GM18502 (cell line): Measurements from ENCODE around the gene SH2D1B.
"Not testable (repeated sequence)": the region's sequence is repeated elsewhere in the genome, so short reads cannot be mapped to it uniquely, and the experiment has no call there.

Source experiments
- ATAC-seq: cut with Tn5 transposase; IDR thresholded peaks from one replicate; pipeline ENCODE4 v1.9.1; 2021; ENCODE audit warnings: mild to moderate bottlenecking; ENCODE audit not compliant: unreplicated experiment, poor library complexity

SH2D1B gene, protein sequence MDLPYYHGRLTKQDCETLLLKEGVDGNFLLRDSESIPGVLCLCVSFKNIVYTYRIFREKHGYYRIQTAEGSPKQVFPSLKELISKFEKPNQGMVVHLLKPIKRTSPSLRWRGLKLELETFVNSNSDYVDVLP

DNA sequence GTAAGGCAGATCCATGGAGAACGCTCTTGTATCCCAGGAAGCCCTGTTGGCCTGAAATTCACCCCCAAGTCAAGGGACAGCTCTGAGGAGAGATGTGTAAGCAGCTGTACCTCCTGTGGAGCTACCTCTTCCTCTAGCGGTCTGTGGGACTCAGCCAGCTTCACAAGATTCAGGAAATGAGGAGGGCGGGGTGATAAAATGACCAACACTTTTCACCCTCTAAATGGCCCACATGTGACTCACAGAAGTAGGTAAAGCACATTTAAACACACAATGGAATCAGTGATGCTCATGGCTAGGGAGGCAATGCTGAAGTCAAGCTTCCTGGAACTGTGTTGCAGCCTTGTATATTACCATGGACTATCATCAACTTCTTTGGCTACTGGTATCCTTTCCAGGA lies at the start of gene SH2D1B:
TSS of gene SH2D1B (minus strand) at position 135 of the 400 bp plus-strand sequence. CDS start at position 15, 120 bp downstream.
- no peak for ATAC-seq

DNA sequence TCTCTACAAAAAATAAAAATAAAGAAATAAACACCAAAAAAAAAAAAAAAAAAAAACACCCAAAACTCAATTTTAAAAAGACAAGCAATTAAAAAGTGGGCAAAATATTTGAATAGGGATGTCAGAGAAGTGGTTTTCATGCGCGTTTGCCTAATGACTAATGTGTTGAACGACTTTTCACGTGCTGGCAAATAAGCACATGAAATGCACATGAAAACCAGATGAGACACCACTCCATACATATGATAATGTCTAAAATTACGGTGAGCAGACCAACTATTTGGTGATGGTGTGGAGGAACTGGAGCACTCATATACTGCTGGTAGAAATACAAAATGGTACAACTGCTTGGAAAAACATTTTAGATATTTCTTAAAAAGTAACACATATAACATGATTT lies 46.3 kb upstream of the SH2D1B start:
- no peak for ATAC-seq

DNA sequence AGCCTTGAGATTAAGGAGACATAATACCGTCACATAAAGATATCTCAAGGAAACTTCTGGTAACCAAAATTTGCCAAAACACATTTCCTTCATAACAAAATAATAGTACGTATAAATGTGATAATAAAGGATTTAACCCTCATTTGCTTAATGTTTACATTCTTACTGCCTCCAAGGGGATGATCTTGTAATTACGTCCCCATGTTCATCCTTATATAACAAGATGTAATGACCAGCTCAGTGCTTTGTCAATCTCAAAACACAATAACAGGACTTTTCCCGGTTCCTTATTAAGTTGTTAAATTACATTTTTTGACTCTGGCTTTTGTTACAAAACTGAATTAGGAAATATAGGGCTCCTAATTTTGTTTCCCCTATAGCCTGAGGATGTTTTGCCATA lies 44.4 kb upstream of the SH2D1B start:
- ATAC-seq: no peak

DNA sequence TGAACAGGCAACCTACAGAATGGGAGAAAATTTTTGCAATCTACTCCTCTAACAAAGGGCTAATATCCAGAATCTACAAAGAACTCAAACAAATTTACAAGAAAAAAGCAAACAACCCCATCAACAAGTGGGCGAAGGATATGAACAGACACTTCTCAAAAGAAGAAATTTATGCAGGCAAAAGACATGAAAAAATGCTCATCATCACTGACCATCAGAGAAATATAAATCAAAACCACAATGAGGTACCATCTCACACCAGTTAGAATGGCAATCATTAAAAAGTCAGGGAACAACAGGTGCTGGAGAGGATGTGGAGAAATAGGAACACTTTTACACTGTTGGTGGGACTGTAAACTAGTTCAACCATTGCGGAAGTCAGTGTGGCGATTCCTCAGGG lies 42.4 kb upstream of the SH2D1B start:
- not testable (repeated sequence) for ATAC-seq

DNA sequence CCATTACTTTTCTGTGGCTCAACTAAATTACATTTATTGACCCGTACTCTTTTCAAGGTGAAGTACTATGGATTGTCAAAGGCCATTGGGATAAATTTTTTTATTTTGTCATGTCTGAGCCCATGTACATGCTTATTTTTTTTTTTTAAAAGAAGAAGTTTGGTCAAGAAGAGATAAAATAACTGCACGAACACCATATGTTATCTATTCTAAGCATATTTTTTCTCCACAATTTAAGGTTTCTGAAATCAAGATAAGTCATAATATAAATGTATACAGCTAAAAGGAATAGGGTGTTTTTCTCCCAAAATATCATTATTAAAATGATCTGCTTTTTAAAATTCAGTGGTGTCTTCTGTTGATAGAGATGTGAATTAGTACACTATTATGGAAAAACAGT lies 35.0 kb upstream of the SH2D1B start:
- no peak for ATAC-seq

DNA sequence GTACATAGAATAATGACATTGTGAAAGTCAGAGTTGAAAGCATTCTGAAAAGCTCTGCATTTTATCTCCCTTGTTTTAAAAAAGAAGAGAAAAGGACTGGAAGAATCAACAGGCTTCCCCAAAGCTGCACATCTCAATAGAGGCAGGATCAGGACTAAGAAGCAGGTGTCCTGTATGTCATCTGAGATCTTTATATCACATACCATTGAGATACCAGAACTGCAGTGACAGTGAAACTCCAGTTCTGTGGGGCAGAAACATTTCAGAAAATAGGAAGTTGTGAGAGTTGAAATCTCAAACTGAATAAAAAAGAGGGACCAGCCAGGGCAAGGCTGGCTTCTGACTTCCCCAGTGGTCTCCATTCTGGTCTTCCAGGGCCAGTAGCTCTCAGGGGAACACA lies 33.0 kb upstream of the SH2D1B start:
- ATAC-seq: no peak

DNA sequence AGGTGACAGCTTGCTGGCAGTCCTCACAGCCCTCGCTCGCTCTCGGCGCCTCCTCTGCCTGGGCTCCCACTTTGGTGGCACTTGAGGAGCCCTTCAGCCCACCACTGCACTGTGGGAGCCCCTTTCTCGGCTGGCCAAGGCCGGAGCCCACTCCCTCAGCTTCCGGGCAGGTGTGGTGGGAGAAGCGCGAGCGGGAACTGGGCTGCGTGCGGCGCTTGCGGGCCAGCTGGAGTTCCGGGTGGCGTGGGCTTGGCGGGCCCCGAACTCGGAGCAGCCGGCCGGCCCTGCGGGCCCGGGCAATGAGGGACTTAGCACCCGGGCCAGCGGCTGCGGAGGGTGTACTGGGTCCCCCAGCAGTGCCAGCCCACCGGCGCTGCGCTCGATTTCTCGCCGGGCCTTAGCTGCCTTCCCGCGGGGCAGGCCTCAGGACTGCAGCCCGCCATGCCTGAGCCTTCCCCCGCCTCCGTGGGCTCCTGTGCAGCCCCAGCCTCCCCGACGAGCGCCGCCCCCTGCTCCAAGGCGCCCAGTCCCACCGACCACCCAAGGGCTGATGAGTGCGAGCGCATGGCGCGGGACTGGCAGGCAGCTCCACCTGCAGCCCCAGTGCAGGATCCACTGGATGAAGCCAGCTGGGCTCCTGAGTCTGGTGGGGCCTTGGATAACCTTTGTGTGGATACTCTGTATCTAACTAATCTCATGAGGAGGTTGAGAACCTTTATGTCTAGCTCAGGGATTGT lies 21.2 kb upstream of the SH2D1B start:
- ATAC-seq: not testable (repeated sequence)

DNA sequence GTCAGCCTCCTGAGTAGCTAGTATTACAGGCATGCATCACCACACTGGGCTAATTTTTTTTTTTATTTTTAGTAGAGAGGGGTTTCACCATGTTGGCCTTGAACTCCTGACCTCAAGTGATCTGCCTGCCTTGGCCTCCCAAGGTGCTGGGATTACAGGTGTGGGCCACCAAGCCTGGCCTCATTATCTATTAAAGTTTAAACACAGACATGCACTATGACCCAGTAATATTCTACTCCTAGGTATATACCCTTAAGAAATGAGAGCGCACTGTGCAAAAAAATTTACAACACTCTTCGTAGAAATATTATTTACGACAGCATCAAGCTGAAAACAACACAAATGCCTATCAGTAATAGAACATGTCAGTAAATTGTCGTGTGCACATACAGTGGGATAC lies 18.6 kb upstream of the SH2D1B start:
- no peak for ATAC-seq

DNA sequence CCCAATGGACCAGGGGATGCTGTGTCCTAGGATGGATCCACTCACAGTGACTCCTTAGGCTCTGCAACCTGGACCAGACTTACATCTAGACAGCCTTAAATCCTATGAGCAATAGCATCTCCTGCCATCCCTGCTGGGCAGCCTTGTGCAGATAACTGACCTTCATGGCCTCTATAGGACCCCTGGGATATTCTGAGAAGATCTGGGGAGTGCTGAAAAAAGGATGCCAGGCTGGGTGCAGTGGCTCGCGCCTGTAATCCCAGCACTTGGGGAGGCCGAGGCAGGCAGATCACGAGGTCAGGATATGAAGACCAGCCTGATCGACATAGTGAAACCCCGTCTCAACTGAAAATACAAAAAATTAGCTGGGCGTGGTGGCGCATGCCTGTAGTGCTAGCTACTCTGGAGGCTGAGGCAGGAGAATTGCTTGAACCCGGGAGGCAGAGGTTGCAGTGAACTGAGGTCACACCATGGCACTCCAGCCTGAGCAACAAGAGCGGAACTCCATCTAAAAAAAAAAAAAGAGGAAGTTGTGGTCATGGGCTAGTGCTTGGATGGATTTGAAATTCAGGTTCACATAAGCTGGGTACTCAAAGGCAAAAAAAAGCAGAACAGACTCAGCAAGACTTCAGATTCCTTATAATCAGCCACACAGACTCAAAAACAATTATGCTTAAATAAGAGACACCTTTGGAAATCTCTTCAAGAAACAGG lies 10.9 kb upstream of the SH2D1B start:
- ATAC-seq: no peak

DNA sequence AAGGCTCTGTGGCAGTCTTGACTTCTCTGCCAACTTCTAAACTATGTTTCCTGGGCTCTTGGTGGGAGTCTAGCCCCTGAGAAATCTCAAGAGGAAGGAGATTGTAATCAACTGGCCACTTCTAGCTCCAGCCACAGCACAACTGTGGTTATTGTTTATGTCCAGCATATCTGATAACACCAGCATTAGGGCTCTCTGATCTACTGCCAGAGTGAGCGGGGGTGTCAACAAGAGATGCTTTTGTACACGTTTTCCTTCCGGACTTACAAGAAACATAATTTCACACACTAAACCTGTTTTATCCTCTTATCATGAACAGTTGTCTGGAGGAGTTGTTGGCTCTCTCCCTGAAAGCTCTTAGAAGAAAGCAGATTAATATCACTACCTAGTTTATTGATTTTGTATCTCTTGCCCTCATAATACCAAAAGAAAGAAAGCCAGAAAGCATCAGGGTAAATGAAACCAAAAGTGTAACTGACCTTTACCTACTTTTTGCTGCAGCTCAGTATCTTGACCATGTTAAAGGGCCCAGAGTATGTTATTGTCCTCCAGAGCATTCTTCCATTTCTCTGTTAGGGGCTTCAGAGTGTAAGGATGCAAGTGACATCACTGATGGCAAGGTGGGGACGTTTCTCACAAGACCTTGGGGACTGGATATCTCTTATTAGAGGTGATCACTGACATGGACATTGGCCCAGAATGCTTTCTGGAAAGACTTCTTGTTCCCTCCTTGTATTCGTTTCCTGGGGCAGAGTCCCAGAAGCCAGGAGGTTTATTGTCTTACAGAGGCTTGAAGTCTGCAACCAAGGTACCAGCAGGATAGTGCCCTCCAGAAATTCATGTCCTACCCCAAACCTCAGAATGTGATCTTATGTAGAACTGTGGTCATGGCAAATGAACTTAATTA lies 9.6 kb upstream of the SH2D1B start:
- ATAC-seq: no peak

DNA sequence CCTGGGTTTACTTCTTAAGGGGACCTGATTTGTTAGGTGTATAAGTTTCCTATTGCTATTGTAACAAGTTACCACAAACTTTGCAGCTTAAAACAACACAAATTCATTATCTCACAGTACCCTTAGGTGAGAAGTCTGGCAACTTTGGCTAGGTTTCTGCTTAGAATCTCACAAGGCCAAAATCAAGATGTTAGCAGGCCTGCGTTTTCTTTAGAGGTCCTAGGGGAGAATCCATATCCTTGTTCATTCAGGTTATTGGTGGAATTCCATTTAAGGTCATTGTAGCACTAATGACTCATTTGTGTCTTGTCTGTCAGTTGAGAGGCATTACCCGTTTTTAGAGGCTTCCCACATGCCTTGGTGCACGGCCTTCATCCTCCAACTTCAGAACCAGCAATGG lies 8.2 kb upstream of the SH2D1B start:
- no peak for ATAC-seq

DNA sequence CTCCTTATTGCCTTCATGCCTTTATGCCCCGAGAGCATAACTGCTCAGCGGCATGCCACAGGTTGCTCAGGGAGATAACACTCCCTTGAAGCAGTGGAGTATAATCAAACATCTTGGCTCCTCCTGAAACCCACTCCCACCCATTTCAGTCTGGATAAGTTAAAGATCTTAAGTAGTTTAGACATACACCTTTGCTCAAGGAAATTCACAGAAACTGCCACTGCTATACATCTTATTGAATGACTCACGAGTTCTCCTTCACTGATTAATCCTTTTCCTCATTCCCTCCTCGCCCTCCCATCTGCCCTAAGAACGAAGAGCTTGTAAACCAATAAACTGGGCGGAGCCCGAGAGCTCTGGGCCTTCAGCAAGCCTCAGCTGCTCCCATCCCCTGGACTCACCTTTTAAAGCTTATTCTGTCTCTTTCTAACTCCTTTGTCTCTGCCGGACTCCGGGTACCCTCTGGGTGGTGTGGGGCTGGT lies 7.6 kb upstream of the SH2D1B start:
- ATAC-seq: not testable (repeated sequence)

DNA sequence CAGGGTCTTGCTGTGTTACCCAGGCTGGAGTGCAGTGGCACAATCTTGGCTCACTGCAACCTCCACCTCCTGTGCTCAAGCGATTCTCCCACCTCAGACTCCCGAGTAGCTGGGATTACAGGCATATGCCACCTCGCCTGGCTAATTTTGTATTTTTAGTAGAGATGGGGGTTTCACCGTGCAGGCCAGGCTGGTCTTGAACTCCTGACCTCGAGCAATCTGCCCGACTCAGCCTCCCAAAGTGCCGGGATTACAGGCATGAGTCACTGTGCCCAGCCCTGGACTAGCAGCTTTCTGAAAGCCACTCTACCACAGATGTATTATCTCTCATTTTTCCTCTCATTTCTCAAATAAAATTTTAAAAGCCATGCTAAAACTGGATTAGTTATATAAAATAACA lies 6.6 kb upstream of the SH2D1B start:
- ATAC-seq: not testable (repeated sequence)

DNA sequence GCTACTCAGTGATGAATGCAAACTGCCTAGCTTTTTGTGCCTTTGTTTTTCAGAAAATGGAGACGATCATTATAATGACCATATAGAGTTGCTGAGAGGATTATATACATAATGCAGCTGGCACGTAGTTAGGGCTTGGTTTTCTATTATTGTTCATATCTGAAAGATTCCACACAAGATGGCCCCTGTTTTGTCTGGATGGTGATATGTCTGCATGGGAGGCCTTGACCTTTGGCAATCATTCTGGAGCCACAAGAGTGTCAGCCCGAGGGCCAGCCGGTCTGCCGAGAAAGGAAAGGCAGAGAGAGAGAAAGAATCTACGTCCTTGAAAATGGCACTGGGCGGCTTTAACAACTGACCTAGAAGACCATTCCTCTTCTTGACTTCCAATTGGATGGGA lies 5.7 kb upstream of the SH2D1B start:
- ATAC-seq: no peak

DNA sequence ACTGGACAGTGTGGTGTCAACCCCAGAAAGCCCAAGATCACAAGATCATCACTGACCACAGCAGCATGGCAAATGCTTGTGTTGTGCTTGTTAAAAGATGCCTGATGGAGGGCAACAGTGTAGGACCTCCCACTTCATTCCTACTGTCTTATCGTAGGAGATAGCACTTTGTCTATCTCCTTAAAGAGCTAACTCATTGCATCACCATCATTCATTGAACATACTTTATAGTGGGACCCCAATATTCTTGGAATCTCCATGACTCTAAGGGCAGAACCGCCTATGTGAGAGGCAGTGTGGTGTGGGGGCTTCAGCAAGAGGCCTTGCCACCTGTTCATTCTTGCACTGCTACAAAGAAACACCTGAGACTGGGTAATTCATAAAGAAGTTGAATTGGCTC lies 5.0 kb upstream of the SH2D1B start:
- no peak for ATAC-seq

DNA sequence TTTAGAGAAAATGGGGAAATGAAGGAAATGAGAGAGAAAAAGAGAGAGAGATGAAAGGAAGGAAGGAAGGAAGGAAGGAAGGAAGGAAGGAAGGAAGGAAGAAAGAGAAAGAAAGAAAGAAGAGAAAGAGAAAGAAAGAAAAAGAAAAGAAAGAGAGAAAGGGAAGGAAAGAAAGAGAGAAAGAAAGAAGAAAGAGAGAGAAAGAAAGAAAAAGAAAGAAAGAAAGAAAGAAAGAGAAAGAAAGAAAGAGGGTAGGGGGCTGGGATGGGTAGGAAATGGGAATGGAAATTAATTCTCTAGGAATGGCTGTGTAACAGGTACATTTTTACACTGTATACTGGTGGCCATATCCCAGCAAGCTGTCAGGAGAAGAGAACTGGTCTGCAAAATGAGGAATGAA lies 4.3 kb upstream of the SH2D1B start:
- ATAC-seq: no peak

DNA sequence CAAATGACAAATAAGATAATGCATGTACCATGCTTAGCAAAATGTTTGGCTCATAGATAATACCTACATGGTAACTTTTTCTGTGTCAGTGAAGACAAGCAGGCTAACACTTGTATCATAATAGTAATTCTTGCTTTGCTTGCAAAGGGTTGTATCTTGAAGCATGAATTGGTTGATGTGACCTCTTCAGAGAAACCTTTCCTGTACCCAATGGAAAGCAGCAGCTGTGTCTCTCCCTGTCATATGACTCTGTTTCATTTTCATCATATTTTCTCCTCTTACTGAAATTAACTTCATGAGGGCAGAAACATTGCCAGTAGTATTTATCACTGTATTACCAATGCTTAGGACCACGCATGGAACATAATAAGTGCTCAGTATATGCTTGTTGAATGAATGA lies 4.4 kb downstream of the SH2D1B start:
- no peak for ATAC-seq

DNA sequence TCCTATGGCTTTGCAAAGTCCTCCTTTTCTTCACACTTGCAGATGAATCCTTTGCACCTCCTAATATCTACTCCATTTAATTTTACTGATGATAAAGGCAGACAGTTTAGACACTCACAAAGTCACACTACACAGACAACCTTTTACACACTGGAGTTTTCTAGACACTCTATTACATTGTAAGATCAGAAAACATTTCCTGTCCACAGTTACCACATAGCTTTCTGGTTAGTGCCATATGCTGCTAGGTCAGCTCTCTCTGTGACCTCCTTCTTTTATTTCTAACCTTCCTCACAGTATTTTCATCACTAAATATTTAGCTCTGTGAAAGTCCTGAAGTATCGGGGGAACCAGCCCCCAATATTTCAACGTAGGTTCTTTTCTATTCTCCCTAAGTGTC lies 5.1 kb downstream of the SH2D1B start:
- no peak for ATAC-seq

DNA sequence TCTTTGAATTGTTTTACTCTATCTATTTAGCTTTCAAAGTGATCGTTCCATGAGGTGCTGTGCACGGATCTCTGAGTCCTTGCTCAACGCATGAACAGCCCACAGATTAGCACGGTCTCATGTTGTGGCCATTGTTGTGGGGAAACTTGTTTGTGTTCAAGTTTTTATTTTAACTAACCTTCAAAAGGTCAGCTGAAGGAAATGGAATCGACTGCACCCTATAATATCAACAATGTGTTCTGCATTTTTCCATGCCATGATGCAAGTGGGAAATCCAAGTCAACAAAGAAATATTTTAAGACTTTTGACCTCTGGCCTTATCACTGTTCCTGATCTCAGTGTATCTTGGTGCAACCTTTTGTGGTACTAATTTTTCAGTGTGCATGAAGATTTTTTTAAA lies 6.1 kb downstream of the SH2D1B start:
- no peak for ATAC-seq

DNA sequence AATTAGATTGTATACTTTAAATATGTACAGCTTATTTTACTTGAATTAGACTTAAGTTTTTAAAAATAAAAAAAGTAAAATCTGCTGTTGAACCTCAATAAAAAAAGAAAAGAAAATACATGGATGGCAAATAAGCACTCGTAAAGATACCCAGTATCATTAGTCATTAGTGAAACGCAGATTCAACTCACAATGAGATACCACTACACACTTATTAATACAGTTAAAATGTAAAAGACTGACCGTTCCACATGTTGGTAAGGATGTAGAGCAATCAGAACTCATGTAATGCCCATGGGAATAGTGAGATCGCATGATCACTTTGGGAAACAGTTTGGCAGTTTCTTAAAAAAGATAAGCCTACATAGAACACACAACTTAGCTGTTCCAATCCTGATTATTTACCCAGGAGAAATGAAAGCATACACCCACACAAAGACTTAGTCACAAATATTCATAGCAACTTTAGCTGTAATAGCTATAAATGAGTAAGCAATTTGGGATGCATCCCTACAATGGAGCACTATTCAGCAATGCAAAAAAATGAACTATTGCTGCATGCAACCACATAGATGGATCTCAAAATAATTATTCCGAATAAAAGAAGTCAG lies 7.3 kb downstream of the SH2D1B start:
- ATAC-seq: no peak
